K562 (cell line): ENCODE measurements around the gene PI16. TPM values are rescaled to one million over a fixed set of nuclear protein-coding genes. Genes with fewer than 3 reads are reported as not detected.

Source experiments
- ATAC-seq: fragments of 200-7000 bp; cut with Tn5 transposase; 3 replicates; pipeline ENCODE4 v1.9.1; 2020; ENCODE audit warnings: moderate library complexity
- BruUV-seq: library from RNA; stranded (reverse); fragments of 400-500 nt; replicated peaks from 2 replicates; lab custom pipeline; 2021; lab: Mats Ljungman, UMichigan
- CTCF ChIA-PET: fragments of 300-600 bp; formaldehyde crosslinking; extraction: SDS; loops from one replicate; lab custom pipeline; 2021; ENCODE audit warnings: low intra/inter-chr PET ratio; lab: Yijun Ruan, JAX
- POLR2A ChIA-PET: fragments of 300-600, 350-650 bp; sonication (Branson Sonifier 250); formaldehyde crosslinking; extraction: SDS; loops from one replicate; lab custom pipeline; 2021; ENCODE audit warnings: antibody characterized with exemption, inconsistent platforms; lab: Yijun Ruan, JAX
- DNase-seq, 4 experiments: peaks; one replicate each; pipeline versions ENCODE4 v3.0.0 to v3.0.0-alpha.2; 2011 to 2018; ENCODE audit warnings: low spot score in 3 of 4, mixed read lengths in 3 of 4; ENCODE audit errors: extremely low read depth in 1 of 4
- FAIRE-seq: peaks from 2 replicates; lab custom pipeline; 2011; peaks lifted over from hg19 to GRCh38; lab: Jason Lieb, UNC
- H2AFZ ChIP-seq: 2 replicates; pipeline ENCODE4 v1.6.0; 2011; ENCODE audit warnings: low read depth, low read length, control low read depth, inconsistent platforms
- H3K27ac ChIP-seq: fragments of 200-600 bp; 3 replicates; pipeline ENCODE4 v1.8.0; 2011; ENCODE audit warnings: low read depth, mild to moderate bottlenecking, control low read depth, inconsistent platforms, low read length, moderate library complexity, mixed read lengths; ENCODE audit errors: extremely low read depth
- H3K27me3 ChIP-seq, 2 experiments: fragments of 300-600 bp in 1 of 2; 2 replicates in 1 of 2; 3 replicates in 1 of 2; pipeline versions ENCODE4 v1.6.0 to v1.8.0; 2011; ENCODE audit warnings: inconsistent platforms in 2 of 2, low read length in 2 of 2, mild to moderate bottlenecking in 1 of 2, mixed read lengths in 1 of 2, moderate library complexity in 1 of 2; ENCODE audit not compliant: control insufficient read depth in 2 of 2, insufficient read depth in 2 of 2
- H3K36me3 ChIP-seq: fragments of 300-600 bp; 3 replicates; pipeline ENCODE4 v1.8.0; 2011; ENCODE audit warnings: mild to moderate bottlenecking, low read length, inconsistent platforms; ENCODE audit not compliant: control insufficient read depth, insufficient read depth
- H3K4me1 ChIP-seq, 2 experiments: fragments of 200-600 bp in 1 of 2; replicated peaks in 1 of 2; 2 replicates in 1 of 2; 3 replicates in 1 of 2; pipeline versions ENCODE4 v1.5.1 to v1.8.0; 2011; ENCODE audit warnings: inconsistent platforms in 2 of 2, low read length in 2 of 2, mild to moderate bottlenecking in 1 of 2, mixed read lengths in 1 of 2, moderate library complexity in 1 of 2; ENCODE audit not compliant: control insufficient read depth in 2 of 2, insufficient read depth in 2 of 2
- H3K4me2 ChIP-seq: 2 replicates; pipeline ENCODE4 v1.6.1; 2011; ENCODE audit warnings: low read length, control low read depth, inconsistent platforms, mixed read lengths; ENCODE audit not compliant: insufficient read depth
- H3K4me3 ChIP-seq: fragments of 200-600 bp; sonication (generic), shearing (Covaris generic); 2 replicates; pipeline ENCODE4 v1.5.1; 2016; ENCODE audit warnings: control low read depth, inconsistent platforms
- H3K79me2 ChIP-seq: fragments of 200-600 bp; 3 replicates; pipeline ENCODE4 v1.8.0; 2011; ENCODE audit warnings: low read length, inconsistent platforms; ENCODE audit not compliant: control insufficient read depth, insufficient read depth
- H3K9ac ChIP-seq, 2 experiments: 2 replicates each; pipeline versions ENCODE4 v1.6.0 to v1.6.1; 2011; ENCODE audit warnings: low read depth in 2 of 2, low read length in 2 of 2, control low read depth in 1 of 2, inconsistent platforms in 1 of 2, mild to moderate bottlenecking in 1 of 2, mixed read lengths in 1 of 2; ENCODE audit not compliant: insufficient read depth in 1 of 2
- H3K9me1 ChIP-seq: one replicate; pipeline ENCODE4 v1.6.0; 2011; ENCODE audit warnings: inconsistent platforms, mild to moderate bottlenecking, low read length, moderate library complexity; ENCODE audit not compliant: control insufficient read depth, insufficient read depth
- H3K9me3 ChIP-seq: replicated peaks from 2 replicates; pipeline ENCODE4 v1.5.1; 2011; ENCODE audit warnings: low read depth, low read length, inconsistent platforms; ENCODE audit not compliant: control insufficient read depth, insufficient read depth
- H4K20me1 ChIP-seq: replicated peaks from 2 replicates; pipeline ENCODE4 v1.6.1; 2011; ENCODE audit warnings: low read length, inconsistent platforms, mixed read lengths; ENCODE audit not compliant: control insufficient read depth, insufficient read depth
- KDM5B ChIP-seq: fragments of 200-600 bp; sonication (generic); IDR thresholded peaks from 2 replicates; pipeline ENCODE4 v1.6.1; 2012; ENCODE audit warnings: low read depth, mild to moderate bottlenecking, moderate library complexity, low read length, control low read depth, inconsistent platforms; ENCODE audit not compliant: insufficient replicate concordance
- MTA2 ChIP-seq: fragments of 450-650 bp; IDR thresholded peaks from 2 replicates; pipeline ENCODE4 v1.6.1; 2016; ENCODE audit warnings: low read depth
- PTBP1 ChIP-seq: fragments of 200-400 bp; formaldehyde crosslinking; IDR thresholded peaks from 2 replicates; pipeline ENCODE4 v1.6.1; 2017; ENCODE audit warnings: low read depth, low read length
- RBM39 ChIP-seq: fragments of 200-400 bp; formaldehyde crosslinking; optimal IDR thresholded peaks from 2 replicates; pipeline ENCODE3; 2018; ENCODE audit warnings: low read depth, low read length
- SMARCA4 ChIP-seq: fragments of 450-650 bp; IDR thresholded peaks from 2 replicates; pipeline ENCODE4 v1.6.1; 2016
- SNIP1 ChIP-seq: fragments of 450-650 bp; IDR thresholded peaks from 2 replicates; pipeline ENCODE4 v1.7.1; 2017; ENCODE audit warnings: low read depth, mild to moderate bottlenecking
- SP2 ChIP-seq: IDR thresholded peaks from 2 replicates; pipeline ENCODE4 v1.6.1; 2011; ENCODE audit warnings: mild to moderate bottlenecking, low read depth, low read length, moderate library complexity; ENCODE audit not compliant: poor library complexity, severe bottlenecking; ENCODE audit errors: extremely low read depth
- ZNF586 ChIP-seq: fragments of 450-650 bp; formaldehyde crosslinking; conservative IDR thresholded peaks from 2 replicates; pipeline ENCODE4 v1.4.0; 2020; ENCODE audit warnings: mild to moderate bottlenecking, moderate library complexity
- ZNF77 ChIP-seq: fragments of 250-450 bp; sonication (Bioruptor Pico); IDR thresholded peaks from 2 replicates; pipeline ENCODE4 v1.5.0; 2020
- WGBS: fragments of 100-300 bp; shearing (Covaris generic); methylation state at CpG from one replicate; pipeline ENCODE4 v1.1.6; 2016; ENCODE audit warnings: low coverage, mixed read lengths; ENCODE audit not compliant: insufficient coverage; ENCODE audit errors: missing lambda C conversion rate; 5-methylcytosine and 5-hydroxymethylcytosine counted together
- in situ Hi-C: fragments of 300-500 bp; cut with MboI; formaldehyde crosslinking; loops from 4 replicates; pipeline ENCODE4 v1.15.0; 2018; ENCODE audit warnings: inconsistent platforms, mixed read lengths
- intact Hi-C: fragments of 100-400 bp; cut with micrococcal nuclease; formaldehyde crosslinking; loops from 2 replicates; pipeline ENCODE4 v1.14.2; 2022
- polyA plus RNA-seq, 8 experiments: library from polyadenylated mRNA; depleted of rRNA in 4 of 8; stranded (reverse) in 5 of 8; unstranded in 3 of 8; fragments of >200 nt; fragmentation: Nextera tagmentation in 2 of 8; fragmentation: Illumina TruSeq in 1 of 8; extraction: Ambion mirVana in 2 of 8; extraction: Trizol in 1 of 8; gene quantifications; 2 replicates each; pipeline versions ENCODE4 v1.2.1 to v1.2.3, GENCODE V29; 2011 to 2014; ENCODE audit warnings: inconsistent platforms in 1 of 8, missing spikeins in 1 of 8
- total RNA-seq, 7 experiments: library from RNA; depleted of rRNA in 6 of 7; stranded (reverse); fragments of >200 nt in 6 of 7; fragmentation: Illumina TruSeq in 2 of 7; extraction: Trizol in 2 of 7; gene quantifications; 2 replicates each; pipeline versions ENCODE4 v1.2.1 to v1.2.3, GENCODE V29; 2011 to 2021; ENCODE audit warnings: low replicate concordance in 1 of 7
- TF ChIP-seq, protein P1 (sequence below): fragments of 450-650 bp; formaldehyde crosslinking; IDR thresholded peaks from 2 replicates; pipeline ENCODE4 v1.4.0; 2022; ENCODE audit warnings: missing genetic modification characterization
- TF ChIP-seq, protein P2 (sequence below): sonication (generic); formaldehyde crosslinking; IDR thresholded peaks from 2 replicates; pipeline ENCODE4 v1.8.0; 2022; ENCODE audit warnings: mild to moderate bottlenecking, missing genetic modification reagents

PI16 gene
- total and polyA plus RNA-seq, 9 of the 15 experiments (the other 6 are each of a cell fraction or from before 2014, with no cell fraction given), result 0.06 to 0.18 TPM; not detected in 7

DNA sequence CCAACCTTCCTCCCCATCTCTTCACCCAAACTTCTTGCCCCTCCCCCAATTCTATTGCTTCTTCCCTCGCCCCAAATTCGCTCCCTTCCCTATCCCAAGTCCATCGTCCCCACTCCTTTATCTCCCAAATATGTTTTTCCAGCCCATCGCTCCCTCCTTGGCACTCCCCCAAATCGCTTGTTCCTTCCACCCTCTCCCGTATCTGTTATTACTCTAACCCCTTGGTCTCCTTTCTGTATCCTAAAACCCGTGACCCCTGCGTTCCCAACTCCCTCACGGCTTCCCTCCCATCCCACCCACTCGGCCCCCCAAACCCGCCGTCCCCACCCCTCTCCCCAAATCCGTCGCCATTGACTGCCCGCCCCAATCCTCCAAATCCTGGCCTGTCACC is 30.9 kb downstream of the PI16 start:
- H4K20me1 ChIP-seq, result peaks cover 36% of the 10 kb centered on the region
- ChIA-PET POLR2A (interaction anchor here (0.6 to 2.5 kb wide), 11 partner anchors 10 to 1695 kb away, joined by 3 to 6 read pairs (median 4); partner anchors contain the start of gene PI16), CTCF (interaction anchor here (0.7 to 1.1 kb wide), 2 partner anchors 33 to 204 kb away, joined by 4 read pairs; no protein-coding TSS in a partner anchor)
- H3K79me2 ChIP-seq, result peaks cover 63% of the 10 kb centered on the region
- peak overlapping the region; percentile 95 for H3K4me3 ChIP-seq
- H3K9me3 ChIP-seq, result no peaks in the 10 kb centered on the region; the same call in 1 of the 2 replicates
- peak overlapping the region; percentile 86 for H2AFZ ChIP-seq
- ATAC-seq (no peak), FAIRE-seq (no peak), DNase-seq (no peak)
- peaks cover 11% of the 10 kb centered on the region for H3K9me1 ChIP-seq
- peak overlapping the region; percentile 84 to 99 for H3K9ac ChIP-seq
- H3K27ac ChIP-seq, result peak overlapping the region; percentile 84
- BruUV-seq, result no TSS peak
- H3K4me1 ChIP-seq, result peaks cover 25 to 31% of the 10 kb centered on the region in 2 experiments
- in situ Hi-C loops, result no loop called here
- 1% methylated on average over 5 of the region's 15 CpGs for WGBS
- peaks cover 36% of the 10 kb centered on the region for H3K36me3 ChIP-seq
- H3K27me3 ChIP-seq, result no peaks in the 10 kb centered on the region; a peak in 1 of 5 replicates
- peak overlapping the region; percentile 94 for H3K4me2 ChIP-seq
- intact Hi-C loops, result loop anchor here (5.0 kb wide), 1 partner anchor 98 kb away; the partner anchor contains the start of gene C6orf89
- peak; percentile 56 for TF ChIP-seq RBM39
- TF ChIP-seq MTA2, result 0 out of 2 replicates have a peak, but pooled peaks have one; percentile 21
- TF ChIP-seq, protein P1, sequence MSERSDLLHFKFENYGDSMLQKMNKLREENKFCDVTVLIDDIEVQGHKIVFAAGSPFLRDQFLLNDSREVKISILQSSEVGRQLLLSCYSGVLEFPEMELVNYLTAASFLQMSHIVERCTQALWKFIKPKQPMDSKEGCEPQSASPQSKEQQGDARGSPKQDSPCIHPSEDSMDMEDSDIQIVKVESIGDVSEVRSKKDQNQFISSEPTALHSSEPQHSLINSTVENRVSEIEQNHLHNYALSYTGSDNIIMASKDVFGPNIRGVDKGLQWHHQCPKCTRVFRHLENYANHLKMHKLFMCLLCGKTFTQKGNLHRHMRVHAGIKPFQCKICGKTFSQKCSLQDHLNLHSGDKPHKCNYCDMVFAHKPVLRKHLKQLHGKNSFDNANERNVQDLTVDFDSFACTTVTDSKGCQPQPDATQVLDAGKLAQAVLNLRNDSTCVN (CRISPR knock-in tag), result peak; percentile 91
- TF ChIP-seq SP2, result no peak
- TF ChIP-seq KDM5B, result no peak
- no peak for TF ChIP-seq ZNF586 (CRISPR knock-in tag)
- TF ChIP-seq PTBP1, result no peak
- TF ChIP-seq SMARCA4, result 0 out of 2 replicates have a peak, but pooled peaks have one; percentile 11
- TF ChIP-seq, protein P2, sequence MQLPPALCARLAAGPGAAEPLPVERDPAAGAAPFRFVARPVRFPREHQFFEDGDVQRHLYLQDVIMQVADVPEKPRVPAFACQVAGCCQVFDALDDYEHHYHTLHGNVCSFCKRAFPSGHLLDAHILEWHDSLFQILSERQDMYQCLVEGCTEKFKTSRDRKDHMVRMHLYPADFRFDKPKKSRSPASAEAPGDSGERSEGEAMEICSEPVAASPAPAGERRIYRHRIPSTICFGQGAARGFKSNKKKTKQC (CRISPR knock-in tag), result 0 out of 2 replicates have a peak, but pooled peaks have one; percentile 2
- TF ChIP-seq SNIP1, result 0 out of 2 replicates have a peak, but pooled peaks have one; percentile 37
- TF ChIP-seq ZNF77 (CRISPR knock-in tag), result no peak
